GM21526 (cell line): ENCODE data around the gene PPP3CA.
"Not testable (repeated sequence)": the region's sequence is repeated elsewhere in the genome, so short reads cannot be mapped to it uniquely, and the experiment has no call there.

Experiments used
- ATAC-seq: cut with Tn5 transposase; IDR thresholded peaks from one replicate; pipeline ENCODE4 v1.9.1; 2021; ENCODE audit warnings: moderate library complexity; ENCODE audit not compliant: unreplicated experiment, low FRiP score

The PPP3CA gene

DNA sequence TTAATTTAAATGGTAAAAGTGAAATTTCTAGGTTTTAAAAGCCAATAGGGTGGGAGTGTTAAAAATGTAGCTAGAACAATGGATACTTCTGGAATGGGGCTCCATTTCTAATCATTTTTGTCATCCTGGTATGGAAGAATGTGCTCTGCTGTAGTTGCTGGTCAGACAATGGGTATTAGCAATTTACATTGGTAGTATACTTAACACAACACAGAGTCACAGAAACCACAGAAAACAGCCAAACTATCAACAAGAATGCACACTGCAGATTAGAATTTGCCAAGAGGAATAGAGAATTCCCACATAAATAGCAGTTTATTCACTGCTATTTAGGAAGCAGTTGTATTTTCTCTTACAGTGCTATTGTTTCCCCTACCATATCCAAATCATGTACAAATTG, 319.6 kb downstream of the PPP3CA start:
- no peak for ATAC-seq

DNA sequence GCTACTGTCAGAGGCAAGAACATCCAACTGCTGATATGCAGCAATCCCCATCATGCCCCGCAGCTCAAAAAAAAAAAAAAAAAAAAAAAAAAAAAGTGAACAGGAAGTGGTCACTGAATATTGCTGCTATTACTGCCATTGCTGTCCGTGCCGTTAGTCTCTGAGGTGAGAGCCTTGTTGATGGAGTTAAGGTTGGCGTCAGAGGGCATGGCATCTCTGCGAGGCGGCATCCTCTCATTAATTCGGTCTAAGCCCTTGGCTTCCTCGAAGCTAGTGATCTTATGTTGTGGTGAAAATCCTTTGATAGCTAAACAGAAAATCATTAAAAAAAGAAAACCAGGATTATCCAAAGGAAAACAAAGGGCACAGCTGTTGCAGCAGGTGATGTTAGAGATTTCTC, 321.6 kb downstream of the PPP3CA start:
- no peak for ATAC-seq

DNA sequence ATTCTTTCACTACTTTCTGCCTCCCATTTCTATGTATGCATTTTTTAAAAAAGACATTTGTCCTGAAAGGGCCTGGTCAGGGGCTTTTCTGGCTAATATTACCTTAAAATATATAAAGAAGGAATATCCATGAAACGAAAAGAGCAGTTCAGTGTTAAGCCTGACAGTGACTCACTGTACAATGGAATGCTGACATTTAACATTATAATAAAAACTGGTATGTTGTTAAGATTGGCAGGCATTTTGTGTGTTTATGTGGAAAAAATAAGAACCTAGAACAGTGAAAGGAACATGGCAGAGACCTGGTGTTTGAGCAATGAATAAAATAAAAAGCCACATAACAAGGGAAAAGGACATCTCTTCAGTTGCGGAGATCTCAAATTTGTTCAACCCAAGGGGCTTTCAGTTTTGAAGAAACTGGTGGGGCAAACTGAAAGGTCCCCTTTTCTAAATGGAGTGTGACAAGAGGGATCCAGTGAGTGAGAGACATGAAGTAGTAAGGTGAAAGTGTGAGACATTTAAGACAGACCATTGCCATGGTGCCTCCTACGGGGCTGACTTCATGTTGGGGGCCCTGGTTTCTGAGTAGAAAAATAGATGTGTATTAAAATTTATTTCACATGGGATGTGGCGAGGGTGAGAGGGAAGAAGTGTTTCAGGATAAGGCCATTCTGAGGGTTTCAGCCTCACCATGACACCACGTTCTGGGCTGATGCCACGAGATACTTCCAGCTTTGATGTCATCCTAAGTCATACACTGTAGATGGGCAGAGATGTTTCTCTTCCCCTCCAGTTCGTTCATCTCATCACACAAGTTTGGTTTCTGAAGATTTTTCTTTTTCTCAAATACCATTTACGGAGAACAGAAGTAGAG, 324.9 kb downstream of the PPP3CA start:
- ATAC-seq = no peak

DNA sequence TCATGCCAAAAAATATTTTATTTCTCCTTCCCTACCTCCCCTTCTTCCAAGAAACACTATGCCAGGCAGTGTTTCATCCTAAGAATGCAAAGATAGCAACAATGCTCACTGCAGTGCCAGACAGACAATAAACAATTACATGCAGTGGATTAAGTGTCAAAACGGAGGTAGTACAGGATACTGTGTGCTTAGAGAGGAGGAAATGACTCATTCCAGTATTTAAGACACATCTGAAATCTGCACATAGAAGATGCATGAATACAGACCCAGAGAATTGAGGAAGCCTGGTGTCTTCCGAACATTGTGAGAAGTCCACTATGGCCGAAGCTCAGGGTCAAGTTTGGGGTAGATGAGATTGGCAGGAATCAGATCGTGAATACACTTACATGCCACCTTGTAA, 326.4 kb downstream of the PPP3CA start:
- ATAC-seq = peak; percentile 67

DNA sequence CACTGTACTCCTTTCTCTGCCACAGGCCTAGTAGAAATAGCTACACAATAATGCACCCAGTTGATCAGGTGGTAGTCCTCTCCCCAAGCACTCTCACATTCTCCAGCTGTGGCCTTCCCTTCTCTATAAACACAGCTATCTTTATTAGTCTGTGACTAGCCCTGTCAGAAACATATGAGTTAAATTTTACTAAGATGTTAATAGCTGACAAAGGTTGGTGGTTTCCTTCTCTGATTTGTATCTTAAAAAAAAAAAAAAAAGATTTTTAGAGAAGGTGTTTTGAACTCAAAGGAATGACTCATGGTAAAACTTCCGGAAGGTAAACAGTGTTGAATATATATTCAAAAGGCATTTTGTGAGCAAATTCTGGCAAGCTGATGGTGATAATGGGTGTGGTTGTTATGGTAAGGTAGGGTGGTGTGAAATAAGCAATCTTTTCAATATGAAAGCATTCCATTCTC, 327.4 kb downstream of the PPP3CA start:
- ATAC-seq = peak; percentile 34

DNA sequence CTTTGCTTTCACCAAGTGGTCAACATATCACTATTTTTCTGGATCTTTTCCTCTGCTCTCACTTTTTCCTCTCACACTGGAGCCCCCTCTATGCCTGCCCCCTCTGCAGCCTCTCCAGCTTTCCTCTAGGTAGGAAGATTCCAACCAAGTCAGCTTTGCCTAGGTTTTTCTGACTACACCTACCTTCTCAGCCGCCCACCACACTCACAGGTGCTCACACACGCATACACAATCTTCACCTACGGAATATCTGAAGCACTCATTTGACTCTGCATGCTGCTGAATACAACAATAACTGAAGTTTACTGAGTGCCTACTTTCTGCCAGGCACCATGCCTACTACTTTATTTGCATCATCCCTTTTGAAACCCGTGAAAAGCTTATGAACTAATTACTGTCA, 328.0 kb downstream of the PPP3CA start:
- no peak for ATAC-seq

DNA sequence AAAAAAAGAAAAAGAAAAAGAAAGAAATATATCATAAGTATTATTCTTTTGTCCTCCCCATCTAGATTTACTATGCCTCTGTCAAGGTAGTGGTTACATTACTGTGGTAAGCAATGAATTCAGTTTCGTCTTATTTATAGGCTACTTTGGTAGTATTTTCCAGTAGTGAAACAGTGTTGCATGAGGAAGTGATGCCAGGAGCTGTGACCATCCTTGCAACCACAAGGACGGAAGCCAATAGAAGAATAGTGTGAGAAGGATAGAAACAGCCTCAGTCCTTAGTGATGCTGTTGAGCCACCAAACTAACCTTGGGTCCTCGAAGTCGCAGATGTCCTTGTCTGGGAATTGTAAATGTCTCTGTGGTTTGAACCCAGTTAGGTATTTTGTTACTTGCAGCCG, 328.5 kb downstream of the PPP3CA start:
- ATAC-seq = peak; percentile 74

DNA sequence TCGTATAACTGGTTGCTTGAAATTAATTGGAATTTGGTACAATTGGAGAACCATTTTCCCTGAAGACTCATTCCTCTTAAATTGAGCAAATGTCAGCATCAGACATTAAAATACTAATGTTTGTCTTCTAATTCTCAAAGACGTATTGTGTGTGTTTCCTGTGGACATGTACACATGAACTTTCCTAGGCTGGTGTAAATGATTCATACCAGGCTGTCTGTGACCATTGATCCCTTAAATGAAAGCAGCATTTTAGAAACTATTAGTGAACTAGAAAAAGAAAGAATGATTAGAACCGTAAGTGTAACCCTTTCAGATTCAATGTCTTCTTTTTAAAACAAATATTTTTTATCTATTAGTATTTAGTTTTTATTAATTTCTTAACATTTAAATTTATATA, 332.9 kb downstream of the PPP3CA start:
- ATAC-seq = peak; percentile 38

DNA sequence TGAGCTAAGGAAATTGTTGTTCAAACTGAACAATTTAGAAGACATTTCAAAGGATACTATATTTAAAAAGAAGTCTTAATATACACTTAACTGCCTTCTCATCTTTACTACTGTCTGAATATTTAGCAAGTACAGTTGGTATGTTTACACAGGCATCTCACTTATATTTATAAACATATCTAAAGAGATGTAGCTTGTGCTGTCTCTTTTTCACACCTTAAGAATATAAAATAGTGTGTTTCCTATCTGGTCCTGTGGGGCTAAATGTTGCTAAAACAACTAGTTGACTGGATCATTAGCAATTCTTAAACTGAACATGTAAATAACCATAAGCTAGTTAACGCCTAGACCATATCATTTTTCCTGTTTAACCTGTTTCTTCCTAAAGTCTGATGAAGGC, 336.3 kb downstream of the PPP3CA start:
- ATAC-seq = no peak

DNA sequence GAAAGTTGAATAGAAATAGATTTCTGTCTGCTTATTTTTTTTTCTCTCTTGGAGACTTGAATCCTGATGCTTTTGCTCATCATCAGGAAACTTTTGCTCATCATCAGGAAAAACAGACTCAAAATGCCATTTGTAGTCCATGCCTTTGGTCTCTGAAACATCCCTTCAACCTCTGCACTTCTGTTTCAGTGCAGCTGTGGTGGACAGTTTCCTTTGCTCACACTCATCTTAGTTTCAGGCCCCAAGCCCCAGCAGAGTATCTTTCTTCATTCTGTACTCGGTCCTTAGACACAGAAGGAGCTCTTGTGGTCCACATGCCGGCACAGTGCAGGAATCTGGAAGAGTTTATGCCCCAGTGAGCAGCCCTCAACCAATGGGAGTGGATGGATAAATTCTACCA, 337.9 kb downstream of the PPP3CA start:
- ATAC-seq = peak; percentile 74

DNA sequence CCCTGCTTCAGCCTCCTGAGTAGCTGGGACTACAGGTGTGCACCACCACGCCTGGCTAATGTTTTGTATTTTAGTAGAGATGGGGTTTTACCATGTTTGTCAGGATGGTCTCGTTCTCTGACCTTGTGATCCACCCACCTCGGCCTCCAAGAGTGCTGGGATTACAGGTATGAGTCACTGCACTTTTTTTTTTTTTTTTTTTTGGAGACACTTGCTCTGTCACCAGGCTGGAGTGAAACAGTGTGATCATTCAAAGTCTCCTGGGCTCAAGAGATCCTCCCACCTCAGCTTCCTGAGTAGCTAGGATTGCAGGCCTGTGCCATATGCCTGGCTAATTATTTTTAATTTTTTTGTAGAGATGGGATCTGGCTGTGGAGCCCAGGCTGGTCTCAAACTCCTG, 338.8 kb downstream of the PPP3CA start:
- ATAC-seq = no peak

DNA sequence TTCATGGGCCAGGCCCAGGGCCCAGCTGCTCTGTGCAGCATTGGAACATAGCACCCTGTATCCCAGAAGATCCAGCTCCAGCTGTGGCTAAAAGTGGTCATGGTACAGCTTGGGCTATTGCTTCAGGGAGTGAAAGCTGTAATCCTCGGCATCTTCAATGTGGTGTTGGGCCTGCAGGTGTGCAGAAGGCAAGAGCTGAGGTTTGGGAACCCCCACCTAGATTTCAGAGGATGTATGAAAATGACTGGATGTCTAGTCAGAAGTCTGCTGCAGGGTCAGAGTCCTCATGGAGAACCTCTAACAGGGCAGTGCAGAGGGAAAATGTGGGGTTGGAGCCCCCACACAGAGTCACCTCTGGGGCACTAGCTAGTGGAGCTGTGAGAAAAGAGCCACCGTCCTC, 341.7 kb downstream of the PPP3CA start:
- no peak for ATAC-seq

DNA sequence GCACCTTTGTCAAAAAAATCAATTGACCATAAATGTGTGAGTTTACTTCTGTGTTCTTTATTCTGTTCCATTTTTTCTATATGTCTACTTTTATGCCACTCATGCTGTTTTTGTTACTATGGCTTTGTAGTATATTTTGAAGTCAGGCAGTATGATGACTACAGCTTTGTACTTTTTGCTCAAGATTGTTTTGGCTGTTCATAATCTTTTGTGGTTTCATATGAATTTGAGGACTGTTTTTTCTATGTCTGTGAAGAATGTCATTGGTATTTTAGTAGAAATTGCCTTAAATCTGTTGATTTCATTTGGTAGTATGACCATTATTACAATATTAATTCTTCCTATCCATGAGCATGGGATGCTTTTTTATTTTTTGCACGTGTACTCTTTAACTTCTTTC, 346.8 kb downstream of the PPP3CA start:
- no peak for ATAC-seq

DNA sequence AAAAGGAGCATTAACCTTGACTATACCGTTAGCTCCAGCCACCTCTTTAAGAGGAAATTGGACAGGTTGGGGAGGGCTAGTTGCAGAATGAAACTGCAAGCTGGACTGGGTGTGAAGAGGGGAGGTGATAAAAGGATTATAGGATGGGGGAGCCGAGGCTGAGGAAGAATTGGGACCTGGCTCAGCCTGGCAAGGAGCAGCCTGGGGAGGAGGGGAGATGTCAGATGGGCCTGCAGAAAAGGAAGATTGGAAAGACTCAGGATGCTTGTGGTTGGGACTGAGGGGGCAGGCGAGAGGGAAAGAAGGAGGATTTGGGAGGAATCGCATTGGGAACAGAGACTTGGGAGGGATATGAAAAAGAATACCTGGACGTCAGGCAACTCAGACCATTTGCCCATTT, 351.7 kb downstream of the PPP3CA start:
- ATAC-seq = no peak

DNA sequence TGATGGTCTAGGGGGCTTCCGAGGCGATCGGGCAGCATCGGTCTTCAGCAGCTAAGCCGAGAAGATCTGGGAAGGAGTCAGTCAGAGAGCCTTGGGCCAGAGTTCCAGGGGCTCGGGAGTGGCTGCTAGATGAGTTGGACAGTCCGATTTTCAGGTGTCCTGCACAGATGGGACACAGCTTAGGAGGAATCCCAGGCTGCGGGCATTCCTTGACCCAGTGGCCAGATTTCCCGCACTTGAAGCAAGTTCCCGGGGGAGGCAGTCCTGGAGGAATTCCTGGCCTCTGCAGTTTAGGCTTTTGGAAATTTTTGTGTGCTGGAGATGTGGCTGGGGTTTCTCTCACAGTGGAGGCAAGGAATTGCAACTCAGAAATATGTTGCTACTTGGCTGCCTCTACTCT, 352.3 kb downstream of the PPP3CA start:
- ATAC-seq = not testable (repeated sequence)

DNA sequence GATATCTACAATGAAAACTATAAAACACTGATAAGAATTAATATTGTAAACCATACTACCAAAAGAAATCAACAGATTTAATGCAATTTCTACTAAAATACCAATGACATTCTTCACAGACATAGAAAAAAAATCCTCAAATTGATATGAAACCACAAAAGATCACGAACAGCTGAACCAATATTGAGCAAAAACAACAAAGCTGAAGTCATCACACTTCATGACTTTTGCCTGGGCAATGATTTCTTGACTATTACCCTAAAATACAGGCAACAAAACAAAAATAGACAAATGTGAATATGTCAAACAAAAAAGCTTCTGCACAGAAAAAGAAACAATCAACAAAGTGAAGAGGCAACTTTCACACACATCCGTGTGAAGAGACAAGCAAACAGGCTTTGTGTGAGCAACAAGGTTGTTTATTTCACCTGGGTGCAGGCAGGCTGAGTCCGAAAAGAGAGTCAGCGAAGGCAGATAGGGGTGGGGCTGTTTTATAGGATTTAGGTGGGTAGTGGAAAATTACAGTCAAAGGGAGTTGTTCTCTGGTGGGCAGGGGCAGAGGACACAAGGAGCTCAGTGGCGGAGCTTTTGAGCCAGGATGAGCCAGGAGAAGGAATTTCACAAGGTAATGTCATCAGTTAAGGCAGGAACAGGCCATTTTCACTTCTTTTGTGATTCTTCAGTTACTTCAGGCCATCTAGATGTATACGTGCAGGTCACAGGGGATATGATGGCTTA, 355.8 kb downstream of the PPP3CA start:
- not testable (repeated sequence) for ATAC-seq

DNA sequence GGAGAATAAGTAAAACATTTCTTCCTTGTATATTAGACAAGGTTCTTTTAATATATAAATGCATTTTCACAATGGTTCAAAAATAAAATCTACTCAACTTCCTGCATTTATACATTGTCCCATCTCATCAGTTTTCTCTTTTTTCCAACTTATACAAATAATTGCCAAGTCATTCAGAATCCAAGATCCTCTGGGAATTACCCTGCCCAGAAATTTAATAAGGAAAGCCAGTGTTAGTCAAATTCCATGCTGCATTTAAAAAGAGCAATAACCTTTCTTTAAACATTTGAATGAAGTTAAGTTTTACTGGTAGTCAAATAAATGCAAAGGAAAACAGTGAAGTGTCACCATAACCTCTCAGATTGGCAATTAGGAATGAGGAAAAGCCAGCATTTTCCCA, 357.9 kb downstream of the PPP3CA start:
- ATAC-seq = no peak

DNA sequence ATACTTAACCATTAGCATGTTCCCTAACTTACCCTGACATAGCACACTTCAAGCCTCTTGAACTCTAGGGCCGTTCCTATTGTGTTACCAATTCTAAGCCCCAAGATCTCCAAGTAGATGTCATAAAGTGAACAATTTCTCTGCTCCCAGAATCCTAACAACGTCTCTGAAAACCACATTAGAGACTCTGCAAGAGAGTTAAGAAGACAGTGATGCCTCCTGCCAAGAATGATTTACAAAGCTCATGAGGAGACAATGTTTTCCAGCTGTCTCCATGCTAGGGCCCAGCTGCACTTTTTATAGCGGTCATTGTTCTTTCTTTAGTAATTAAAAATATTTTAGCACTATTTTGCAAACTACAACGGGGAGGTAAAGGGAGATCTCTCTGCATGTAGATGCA, 358.4 kb downstream of the PPP3CA start:
- no peak for ATAC-seq

DNA sequence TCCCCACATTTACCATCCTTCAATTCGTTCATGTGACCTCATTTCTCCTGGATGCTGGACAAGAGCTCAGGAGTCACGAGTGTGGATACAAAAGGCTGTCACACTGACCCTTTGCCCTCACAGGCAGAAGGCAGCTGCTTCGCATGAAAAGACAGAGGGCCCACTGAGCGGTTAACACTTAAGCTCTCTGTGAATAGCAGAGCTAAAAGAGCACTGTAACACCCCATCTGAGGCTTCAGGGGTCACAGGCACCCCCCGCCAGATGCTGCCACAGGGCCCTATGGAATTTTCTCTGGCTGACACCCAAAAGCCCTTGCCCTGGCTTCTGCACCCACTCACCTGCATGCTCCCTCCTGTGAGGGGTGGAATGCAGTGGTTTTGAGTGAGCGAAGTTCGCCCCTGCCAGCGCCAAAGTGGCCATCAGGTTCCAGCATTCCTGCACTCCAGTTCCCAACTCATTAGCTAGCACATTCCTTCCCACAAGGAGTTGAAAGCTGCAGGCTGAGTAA, 360.9 kb downstream of the PPP3CA start:
- ATAC-seq = no peak

DNA sequence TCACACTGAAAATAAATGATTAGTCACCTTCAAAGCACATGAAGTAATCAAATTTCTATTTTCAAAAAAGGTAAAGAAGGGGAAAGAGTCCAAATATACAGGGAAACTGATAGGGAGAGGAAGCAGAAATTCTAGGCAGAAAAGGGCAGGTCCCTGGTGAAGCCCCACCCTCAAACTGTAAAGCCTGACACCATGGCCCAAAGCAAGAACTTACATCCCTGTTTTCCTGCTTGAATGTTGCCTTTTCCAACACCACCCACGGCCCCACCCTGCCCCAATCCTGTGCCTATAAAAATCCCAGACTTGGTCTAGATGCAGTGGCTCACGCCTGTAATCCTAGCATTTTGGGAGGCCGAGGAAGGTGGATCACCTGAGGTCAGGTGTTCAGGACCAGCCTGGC, 361.8 kb downstream of the PPP3CA start:
- ATAC-seq = no peak

DNA sequence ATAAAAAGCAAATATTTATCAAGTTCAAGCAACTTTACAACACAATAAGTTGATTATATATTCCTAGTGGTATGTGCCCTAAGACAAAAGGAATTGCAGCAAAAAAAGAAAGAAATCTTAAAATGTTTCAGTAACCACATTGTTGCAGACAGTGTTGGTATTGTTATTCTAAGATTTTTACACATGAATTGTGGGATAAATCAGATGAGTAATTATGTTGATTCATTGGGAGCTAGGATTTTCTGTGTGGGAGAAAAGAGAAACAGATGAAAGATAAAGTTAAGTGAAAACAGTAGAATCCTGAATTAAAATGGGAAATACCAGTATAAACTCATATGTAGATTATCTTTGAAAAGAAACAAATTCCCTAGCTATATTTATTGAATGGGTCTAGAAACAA, 362.4 kb downstream of the PPP3CA start:
- ATAC-seq = no peak

DNA sequence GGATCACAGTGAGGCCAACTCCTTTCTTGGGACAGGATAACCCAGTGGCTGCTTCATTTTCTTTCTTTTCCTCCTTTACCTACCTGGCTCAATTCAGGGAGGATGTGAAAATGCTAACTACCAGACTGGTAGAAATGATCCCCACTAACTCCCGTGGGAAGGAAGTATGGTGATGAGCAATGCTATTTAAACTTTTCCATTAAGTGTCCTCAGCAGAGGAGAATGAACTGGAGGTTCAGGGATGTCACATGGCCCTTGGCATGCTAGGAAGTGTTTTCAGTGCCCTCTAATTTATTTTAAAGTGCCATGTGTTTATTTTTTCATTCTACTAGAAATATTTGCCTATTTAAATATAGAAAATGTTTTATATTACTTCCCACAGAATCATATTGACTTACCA, 363.9 kb downstream of the PPP3CA start:
- ATAC-seq = no peak
